Right atrium auricular region (tissue), 2 donors: Measurements from ENCODE around the gene DNAJB14. TPM values are rescaled to one million over a fixed set of nuclear protein-coding genes. Genes with fewer than 3 reads are reported as not detected.

ENCODE experiments used
- DNase-seq: peaks from one replicate; pipeline ENCODE4 v3.0.0-alpha.2; 2019; ENCODE audit warnings: low spot score
- H3K27ac ChIP-seq, 2 donors: fragments of 200-600 bp; sonication (generic); 1 replicate in 1 of 2; 2 replicates in 1 of 2; pipeline ENCODE4 v1.5.1; 2016 to 2019
- H3K27me3 ChIP-seq, 2 donors: fragments of 200-600 bp; sonication (generic); one replicate each; pipeline versions ENCODE4 v1.5.1 to v1.6.0; 2017 to 2019
- H3K36me3 ChIP-seq: fragments of 200-600 bp; sonication (generic); one replicate; pipeline ENCODE4 v1.5.1; 2016
- H3K4me1 ChIP-seq, 2 donors: fragments of 200-600 bp; sonication (generic); one replicate each; pipeline versions ENCODE4 v1.5.1 to v1.6.0; 2017 to 2019
- H3K4me3 ChIP-seq, 2 donors: fragments of 200-600 bp; sonication (generic); 1 replicate in 1 of 2; 2 replicates in 1 of 2; pipeline ENCODE4 v1.5.1; 2017 to 2019; ENCODE audit warnings: mild to moderate bottlenecking in 1 of 2, moderate library complexity in 1 of 2
- H3K9me3 ChIP-seq, 2 donors: fragments of 200-600 bp; sonication (generic); one replicate each; pipeline ENCODE4 v1.5.1; 2019
- total RNA-seq, 2 donors: library from RNA; depleted of rRNA; stranded (reverse); fragments of >200 nt; gene quantifications; one replicate each; pipeline ENCODE4 v1.1.0, GENCODE V29; 2016
- TF ChIP-seq, protein P1 (sequence below), 2 donors: fragments of 200-600 bp; sonication (generic); IDR thresholded peaks; one replicate each; pipeline ENCODE4 v1.5.1; 2019; ENCODE audit warnings: antibody characterized with exemption in 2 of 2

DNAJB14 gene
- total RNA-seq, 2 donors from 2014 or later: 13.9 to 15.1 TPM

DNA sequence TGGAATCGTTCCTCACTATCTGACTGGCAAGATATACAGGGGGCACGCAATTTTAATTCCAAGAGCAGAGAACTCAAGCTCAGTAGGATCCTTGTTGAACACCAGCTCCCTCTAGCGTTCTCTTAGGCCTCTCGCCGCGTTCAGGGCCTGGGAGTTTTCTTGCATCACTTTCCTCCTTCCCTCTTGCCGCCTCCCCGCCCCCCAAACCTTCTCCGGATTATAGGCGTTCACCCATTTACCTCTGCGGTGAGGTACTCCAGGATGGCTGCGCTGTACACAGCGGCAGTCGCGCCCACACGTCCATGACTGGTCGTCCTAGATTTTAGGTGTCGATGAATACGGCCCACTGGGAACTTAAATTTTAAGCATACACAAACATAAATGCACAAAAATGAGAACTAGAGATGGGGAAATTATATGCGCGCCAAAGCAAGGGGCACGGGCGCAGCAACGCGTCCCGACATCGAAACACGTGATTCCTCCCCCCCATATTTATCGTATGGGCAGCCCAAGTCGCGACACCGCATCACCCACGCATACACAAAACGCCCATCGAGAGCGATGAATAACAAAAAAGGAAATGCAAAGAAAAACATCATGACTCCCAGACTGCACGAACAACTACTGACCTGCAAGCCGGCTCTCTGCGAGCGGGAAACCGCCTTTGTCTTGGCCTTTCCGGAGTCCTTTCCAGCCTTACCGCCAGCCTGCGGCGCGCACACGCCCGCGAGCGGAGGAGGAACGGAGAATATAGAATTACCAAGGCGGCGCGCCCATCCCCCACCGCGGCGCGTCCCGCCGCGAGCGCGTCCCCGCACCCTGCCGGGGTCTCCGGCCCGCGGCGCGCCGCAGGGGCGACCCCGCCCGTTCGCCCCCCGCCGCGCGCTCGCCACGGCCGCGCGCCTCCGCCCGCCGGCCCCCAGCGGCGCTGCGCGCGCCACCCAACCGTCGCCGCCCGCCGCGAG lies 2.9 kb upstream of the DNAJB14 start:
- Histone ChIP-seq H3K9me3 (no peaks in the 10 kb centered on the region), H3K4me1 (peaks cover 0 to 41% of the 10 kb centered on the region in 2 donors), H3K4me3 (peak overlapping the region; percentile 76 to 80), H3K36me3 (no peaks in the 10 kb centered on the region), H3K27ac (peak overlapping the region; percentile 89 to 96), H3K27me3 (no peaks in the 10 kb centered on the region)
- TF ChIP-seq, protein P1, sequence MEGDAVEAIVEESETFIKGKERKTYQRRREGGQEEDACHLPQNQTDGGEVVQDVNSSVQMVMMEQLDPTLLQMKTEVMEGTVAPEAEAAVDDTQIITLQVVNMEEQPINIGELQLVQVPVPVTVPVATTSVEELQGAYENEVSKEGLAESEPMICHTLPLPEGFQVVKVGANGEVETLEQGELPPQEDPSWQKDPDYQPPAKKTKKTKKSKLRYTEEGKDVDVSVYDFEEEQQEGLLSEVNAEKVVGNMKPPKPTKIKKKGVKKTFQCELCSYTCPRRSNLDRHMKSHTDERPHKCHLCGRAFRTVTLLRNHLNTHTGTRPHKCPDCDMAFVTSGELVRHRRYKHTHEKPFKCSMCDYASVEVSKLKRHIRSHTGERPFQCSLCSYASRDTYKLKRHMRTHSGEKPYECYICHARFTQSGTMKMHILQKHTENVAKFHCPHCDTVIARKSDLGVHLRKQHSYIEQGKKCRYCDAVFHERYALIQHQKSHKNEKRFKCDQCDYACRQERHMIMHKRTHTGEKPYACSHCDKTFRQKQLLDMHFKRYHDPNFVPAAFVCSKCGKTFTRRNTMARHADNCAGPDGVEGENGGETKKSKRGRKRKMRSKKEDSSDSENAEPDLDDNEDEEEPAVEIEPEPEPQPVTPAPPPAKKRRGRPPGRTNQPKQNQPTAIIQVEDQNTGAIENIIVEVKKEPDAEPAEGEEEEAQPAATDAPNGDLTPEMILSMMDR (IDR thresholded peaks at IDR 0.05): peak; percentile 70 to 87
- peak; percentile 91 for DNase-seq

DNA sequence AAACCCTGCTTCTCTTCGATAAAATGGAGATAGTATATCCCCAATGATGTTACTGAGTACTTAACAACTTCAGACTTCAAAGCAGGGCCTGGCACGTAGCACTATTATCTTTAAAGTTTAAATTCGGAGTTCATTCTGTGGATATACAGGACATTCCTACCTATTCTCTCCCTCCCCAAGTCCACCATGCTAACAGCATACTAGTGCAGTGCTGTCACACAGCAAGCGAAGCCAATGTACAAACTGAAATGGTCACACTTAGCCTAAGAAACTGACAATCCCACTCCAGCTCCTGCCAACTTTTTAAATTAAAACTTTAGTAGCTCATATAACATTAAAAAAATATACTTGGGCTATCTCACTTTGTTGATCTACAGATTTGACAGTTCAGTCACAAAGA lies 1.2 kb upstream of the DNAJB14 start:
- Histone ChIP-seq H3K4me3 (no peak overlapping the region), H3K4me1 (peaks cover 0 to 42% of the 10 kb centered on the region in 2 donors), H3K9me3 (no peaks in the 10 kb centered on the region), H3K27ac (peak overlapping the region; percentile 94 to 96), H3K36me3 (no peaks in the 10 kb centered on the region), H3K27me3 (no peaks in the 10 kb centered on the region)
- no peak for DNase-seq
- TF ChIP-seq, protein P1 (IDR thresholded peaks at IDR 0.05): no peak

DNA sequence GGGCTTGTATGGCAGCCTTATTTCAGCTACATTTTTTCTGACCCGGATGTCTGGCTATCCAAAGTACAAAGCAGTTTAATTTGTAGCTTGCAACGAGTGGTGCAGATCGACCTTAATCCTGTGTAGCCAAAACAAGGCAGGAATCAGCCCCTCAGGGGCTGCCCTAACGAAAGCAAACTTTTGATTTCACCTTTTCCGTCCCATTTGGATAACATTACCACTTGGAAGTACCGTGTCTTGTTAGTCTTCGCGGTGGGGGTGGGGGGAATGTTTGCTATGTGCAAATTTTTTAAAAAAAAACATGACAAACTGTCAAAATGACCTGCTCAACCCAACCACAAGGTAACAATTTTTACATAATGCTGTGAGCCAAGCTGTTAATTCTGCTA lies 766 bp upstream of the DNAJB14 start:
- H3K4me3 ChIP-seq: peak overlapping the region; percentile 80 to 92
- no peaks in the 10 kb centered on the region for H3K9me3 ChIP-seq
- TF ChIP-seq, protein P1 (IDR thresholded peaks at IDR 0.05): no peak
- DNase-seq: no peak
- peak overlapping the region; percentile 94 to 96 for H3K27ac ChIP-seq
- no peaks in the 10 kb centered on the region for H3K36me3 ChIP-seq
- peaks cover 0 to 42% of the 10 kb centered on the region in 2 donors for H3K4me1 ChIP-seq
- H3K27me3 ChIP-seq: no peaks in the 10 kb centered on the region

DNA sequence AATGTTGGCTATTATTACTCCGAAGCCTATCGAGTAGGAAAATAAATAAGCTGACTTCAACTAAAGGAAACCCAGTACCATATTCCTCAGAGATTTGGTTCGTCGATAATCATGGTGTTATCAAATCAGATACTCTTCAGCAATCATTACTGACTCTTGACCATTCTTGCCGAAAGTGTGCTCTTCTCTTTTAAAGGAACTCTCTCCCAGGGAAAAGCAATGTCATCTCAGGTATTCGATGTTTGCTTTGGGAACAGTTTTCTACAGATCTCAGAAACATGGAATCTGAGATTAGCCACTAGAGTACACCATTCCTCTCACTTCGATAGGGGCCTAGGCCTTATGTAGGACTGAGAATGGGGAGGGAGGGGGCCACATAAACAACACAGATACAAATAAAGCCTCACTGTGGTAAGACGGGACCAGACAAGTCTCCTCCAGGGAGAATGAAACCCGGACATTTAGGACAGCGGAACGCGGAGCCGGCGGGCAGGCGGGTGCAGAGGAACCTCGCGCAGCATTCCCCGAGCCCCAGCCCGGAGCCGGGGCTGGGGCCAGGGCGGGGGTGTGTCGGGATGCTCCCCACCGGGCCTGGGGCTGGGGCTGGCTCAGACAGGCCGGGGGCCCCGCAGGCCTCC lies 581 bp downstream of the DNAJB14 start:
- no peaks in the 10 kb centered on the region for H3K9me3 ChIP-seq
- TF ChIP-seq, protein P1 (IDR thresholded peaks at IDR 0.05): no peak
- H3K4me1 ChIP-seq: peaks cover 0 to 34% of the 10 kb centered on the region in 2 donors
- no peaks in the 10 kb centered on the region for H3K27me3 ChIP-seq
- H3K36me3 ChIP-seq: no peaks in the 10 kb centered on the region
- H3K27ac ChIP-seq: peak overlapping the region; percentile 94 to 96
- peak overlapping the region; percentile 80 to 92 for H3K4me3 ChIP-seq
- DNase-seq: no peak

DNA sequence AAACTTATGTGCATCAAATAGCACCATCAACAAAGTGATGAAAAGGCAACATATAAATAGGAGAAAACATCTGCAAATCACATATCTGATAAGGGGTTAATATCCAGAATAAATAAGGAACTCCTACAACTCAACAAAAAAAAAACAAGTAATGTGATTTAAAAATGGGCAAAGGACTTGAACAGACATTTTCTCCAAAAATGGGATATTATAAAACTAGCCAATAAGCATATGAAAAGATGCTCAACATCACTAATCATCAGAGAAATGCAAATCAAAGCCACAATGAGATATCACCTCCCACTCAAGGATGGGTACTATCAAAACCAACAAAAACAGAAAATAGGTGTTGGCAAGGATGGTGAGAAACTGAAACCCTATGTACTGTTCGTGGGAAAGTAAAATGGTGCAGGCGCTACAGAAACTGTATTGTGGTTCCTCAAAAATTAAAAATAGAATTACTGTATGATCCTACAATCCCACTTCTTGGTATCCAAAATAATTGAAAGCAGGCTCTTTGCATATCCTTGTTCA lies 2.4 kb downstream of the DNAJB14 start:
- TF ChIP-seq, protein P1 (IDR thresholded peaks at IDR 0.05): no peak
- Histone ChIP-seq H3K27me3 (no peaks in the 10 kb centered on the region), H3K4me1 (peaks cover 0 to 33% of the 10 kb centered on the region in 2 donors), H3K9me3 (no peaks in the 10 kb centered on the region), H3K27ac (no peak overlapping the region), H3K4me3 (no peak overlapping the region), H3K36me3 (no peaks in the 10 kb centered on the region)
- no peak for DNase-seq
